IMR-90 (cell line): ENCODE measurements around the gene CAT. TPM values are rescaled to one million over a fixed set of nuclear protein-coding genes. Genes with fewer than 3 reads are reported as not detected.

Source experiments
- ATAC-seq: fragments of 200-7000 bp; cut with Tn5 transposase; 2 replicates; pipeline ENCODE4 v1.9.1; 2020; ENCODE audit warnings: low read depth, mild to moderate bottlenecking, moderate library complexity
- BruUV-seq: library from RNA; stranded (reverse); fragments of 400-500 nt; replicated peaks from 2 replicates; lab custom pipeline; 2021; lab: Mats Ljungman, UMichigan
- CTCF ChIA-PET: fragments of 300-600 bp; formaldehyde crosslinking; extraction: SDS; loops from one replicate; lab custom pipeline; 2021; ENCODE audit warnings: antibody characterized with exemption; lab: Yijun Ruan, JAX
- POLR2A ChIA-PET: fragments of 300-600 bp; sonication (Branson Sonifier 250); formaldehyde crosslinking; loops from one replicate; lab custom pipeline; 2022; ENCODE audit warnings: antibody characterized with exemption; ENCODE audit not compliant: unreplicated experiment; lab: Charles Lee
- DNase-seq: peaks from one replicate; pipeline ENCODE4 v3.0.0; 2013
- H2AFZ ChIP-seq: replicated peaks from 2 replicates; pipeline ENCODE3; 2013; ENCODE audit warnings: low read length, mild to moderate bottlenecking; ENCODE audit not compliant: poor library complexity
- H2AK5ac ChIP-seq: 2 replicates; pipeline ENCODE4 v1.6.1; 2013; ENCODE audit warnings: low read depth, low read length, inconsistent platforms
- H2AK9ac ChIP-seq: replicated peaks from 2 replicates; pipeline ENCODE3; 2013; ENCODE audit warnings: mild to moderate bottlenecking, low read depth, low read length, moderate library complexity; ENCODE audit not compliant: poor library complexity
- H2BK120ac ChIP-seq: 2 replicates; pipeline ENCODE4 v1.6.1; 2013; ENCODE audit warnings: low read depth, low read length, inconsistent platforms
- H2BK15ac ChIP-seq: 3 replicates; pipeline ENCODE4 v1.6.1; 2013; ENCODE audit warnings: low read depth, low read length, inconsistent platforms
- H2BK20ac ChIP-seq: 2 replicates; pipeline ENCODE4 v1.6.1; 2013; ENCODE audit warnings: low read depth, mild to moderate bottlenecking, inconsistent platforms, low read length, moderate library complexity
- H2BK5ac ChIP-seq: 2 replicates; pipeline ENCODE4 v1.6.1; 2013; ENCODE audit warnings: mild to moderate bottlenecking, low read depth, low read length, inconsistent platforms; ENCODE audit not compliant: poor library complexity, severe bottlenecking
- H3K14ac ChIP-seq: replicated peaks from 2 replicates; pipeline ENCODE4 v1.6.1; 2013; ENCODE audit warnings: low read depth, low read length, inconsistent platforms
- H3K18ac ChIP-seq: 2 replicates; pipeline ENCODE4 v1.6.1; 2013; ENCODE audit warnings: low read depth, low read length, control low read depth
- H3K23ac ChIP-seq: 2 replicates; pipeline ENCODE4 v1.6.1; 2013; ENCODE audit warnings: low read depth, low read length, inconsistent platforms
- H3K27ac ChIP-seq: 2 replicates; pipeline ENCODE4 v1.5.1; 2013; ENCODE audit warnings: mild to moderate bottlenecking, control low read depth, low read length; ENCODE audit not compliant: insufficient read depth
- H3K27me3 ChIP-seq: 2 replicates; pipeline ENCODE4 v1.6.1; 2013; ENCODE audit warnings: low read length; ENCODE audit not compliant: control insufficient read depth, insufficient read depth
- H3K36me3 ChIP-seq: 2 replicates; pipeline ENCODE4 v1.6.1; 2013; ENCODE audit warnings: low read length, mixed read lengths; ENCODE audit not compliant: control insufficient read depth, insufficient read depth
- H3K4ac ChIP-seq: 2 replicates; pipeline ENCODE4 v1.6.1; 2013; ENCODE audit warnings: low read depth, low read length, inconsistent platforms
- H3K4me1 ChIP-seq: 2 replicates; pipeline ENCODE4 v1.6.1; 2013; ENCODE audit warnings: low read length, mixed read lengths; ENCODE audit not compliant: control insufficient read depth, insufficient read depth
- H3K4me2 ChIP-seq: 2 replicates; pipeline ENCODE4 v1.6.1; 2013; ENCODE audit warnings: low read depth, mild to moderate bottlenecking, control low read depth, low read length, moderate library complexity
- H3K4me3 ChIP-seq: 2 replicates; pipeline ENCODE4 v1.5.1; 2013; ENCODE audit warnings: low read depth, mild to moderate bottlenecking, control low read depth, low read length, moderate library complexity; ENCODE audit not compliant: insufficient read depth
- H3K56ac ChIP-seq: 2 replicates; pipeline ENCODE4 v1.6.1; 2013; ENCODE audit warnings: low read length, inconsistent platforms; ENCODE audit not compliant: insufficient read depth; ENCODE audit errors: extremely low read depth
- H3K79me1 ChIP-seq, 2 experiments: 2 replicates each; pipeline ENCODE4 v1.6.1; 2013; ENCODE audit warnings: low read length in 2 of 2, inconsistent platforms in 1 of 2, low read depth in 1 of 2
- H3K9ac ChIP-seq: 2 replicates; pipeline ENCODE4 v1.6.1; 2013; ENCODE audit warnings: low read depth, low read length, control low read depth
- H3K9me1 ChIP-seq: 2 replicates; pipeline ENCODE4 v1.6.1; 2013; ENCODE audit warnings: low read length, inconsistent platforms; ENCODE audit not compliant: insufficient read depth
- H3K9me3 ChIP-seq: 2 replicates; pipeline ENCODE4 v1.6.1; 2013; ENCODE audit warnings: low read length; ENCODE audit not compliant: control insufficient read depth, insufficient read depth
- H4K20me1 ChIP-seq: 2 replicates; pipeline ENCODE4 v1.6.1; 2013; ENCODE audit warnings: low read length, inconsistent platforms; ENCODE audit not compliant: insufficient read depth
- H4K5ac ChIP-seq: 2 replicates; pipeline ENCODE4 v1.6.1; 2013; ENCODE audit warnings: mild to moderate bottlenecking, low read depth, low read length, control low read depth
- H4K8ac ChIP-seq, 2 experiments: 2 replicates each; pipeline ENCODE4 v1.6.1; 2013; ENCODE audit warnings: low read depth in 2 of 2, low read length in 2 of 2, control low read depth in 1 of 2, inconsistent platforms in 1 of 2
- H4K91ac ChIP-seq: 2 replicates; pipeline ENCODE4 v1.6.1; 2013; ENCODE audit warnings: low read depth, low read length, inconsistent platforms; ENCODE audit not compliant: insufficient read depth
- MAFK ChIP-seq: IDR thresholded peaks from 2 replicates; pipeline ENCODE4 v1.6.1; 2012; ENCODE audit warnings: low read depth, low read length, improper control_type of control experiment
- POLR2A ChIP-seq: IDR thresholded peaks from 2 replicates; pipeline ENCODE4 v1.6.1; 2012; ENCODE audit warnings: mild to moderate bottlenecking, low read depth, low read length
- SMC3 ChIP-seq: fragments of 150-350 bp; IDR thresholded peaks from 2 replicates; pipeline ENCODE4 v1.6.1; 2016; ENCODE audit warnings: low read depth, mild to moderate bottlenecking, antibody characterized with exemption, low read length, moderate library complexity
- USF2 ChIP-seq: fragments of 150-350 bp; IDR thresholded peaks from 2 replicates; pipeline ENCODE4 v1.6.1; 2017; ENCODE audit warnings: mild to moderate bottlenecking, antibody characterized with exemption, low read length, low read depth
- WGBS, 2 experiments: methylation state at CpG; one replicate each; pipeline versions ENCODE4 v1.1.5 to v1.1.7; 2013; ENCODE audit warnings: missing lambda C conversion rate in 2 of 2; ENCODE audit not compliant: insufficient read length in 1 of 2; ENCODE audit errors: extremely low coverage in 2 of 2; 5-methylcytosine and 5-hydroxymethylcytosine counted together
- dilution Hi-C: fragments of 300-500 bp; cut with HindIII; formaldehyde crosslinking; loops from one replicate; pipeline ENCODE4 v1.14.3; 2018; ENCODE audit warnings: low sequenced_read_pairs; ENCODE audit not compliant: unreplicated experiment
- in situ Hi-C: fragments of 300-500 bp; cut with MboI; formaldehyde crosslinking; loops from 3 replicates; pipeline ENCODE4 v1.14.3; 2019; ENCODE audit warnings: low sequenced_read_pairs, inconsistent platforms, mixed read lengths
- intact Hi-C: fragments of 100-400 bp; cut with micrococcal nuclease; formaldehyde crosslinking; loops from 2 replicates; pipeline ENCODE4 v1.10.0; 2022
- polyA plus RNA-seq, 3 experiments: library from polyadenylated mRNA; depleted of rRNA; stranded (reverse); fragments of >200 nt; gene quantifications; 2 replicates each; pipeline ENCODE4 v1.2.3, GENCODE V29; 2012; ENCODE audit warnings: low replicate concordance in 1 of 3
- total RNA-seq: library from RNA; depleted of rRNA; stranded (reverse); fragments of >200 nt; gene quantifications from 2 replicates; pipeline ENCODE4 v1.2.3, GENCODE V29; 2012

Gene CAT
- total and polyA plus RNA-seq, 2 of the 4 experiments (the other 2 are of a cell fraction) = 52.5 to 80.5 TPM

DNA sequence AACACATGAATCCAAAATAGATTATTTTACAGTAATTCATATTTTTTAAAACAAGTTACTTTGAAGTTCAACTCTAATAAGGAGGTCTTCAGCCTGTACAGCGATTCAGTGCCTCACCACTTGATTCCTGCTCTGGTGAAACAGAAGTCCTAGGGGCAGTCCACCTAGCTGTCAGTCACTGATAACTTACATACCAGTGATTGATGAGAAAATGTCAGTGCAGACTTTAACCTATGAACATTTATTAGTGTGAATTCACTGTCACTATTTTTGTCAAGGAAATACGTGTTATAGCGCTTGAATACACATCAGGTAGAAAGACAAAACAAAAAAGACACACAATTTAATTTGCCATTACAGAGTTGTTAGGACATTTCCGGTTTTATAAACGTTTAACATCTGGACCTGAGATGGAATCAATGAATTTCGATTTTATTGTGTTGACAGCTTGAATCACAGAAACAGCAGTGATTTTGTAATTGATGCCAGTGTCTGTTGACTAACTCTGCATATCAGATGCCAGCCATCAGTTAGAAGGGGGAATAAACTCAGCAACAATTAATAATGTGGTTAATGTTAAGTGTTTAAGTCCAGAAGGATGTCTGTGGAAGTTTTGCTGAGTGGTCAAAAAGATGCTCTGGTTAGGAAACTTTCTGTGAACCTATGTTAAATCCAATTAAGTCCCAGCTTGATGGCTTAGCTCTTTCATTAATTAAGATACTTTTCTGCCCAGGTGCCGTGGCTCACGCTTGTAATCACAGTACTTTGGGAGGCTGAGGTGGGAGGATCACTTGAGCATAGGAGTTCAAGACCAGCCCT lies 40.3 kb downstream of the CAT start:
- TF ChIP-seq SMC3 (no peak), POLR2A (no peak), USF2 (no peak), MAFK (peak; percentile 74)
- DNase-seq = no peak
- Histone ChIP-seq H3K9ac (no peak overlapping the region), H3K27ac (no peak overlapping the region), H4K91ac (no peak overlapping the region), H2BK5ac (no peak overlapping the region), H3K9me1 (no peaks in the 10 kb centered on the region; the same call in 1 of the 2 replicates), H3K27me3 (peaks cover 17% of the 10 kb centered on the region), H2BK120ac (no peak overlapping the region), H2BK15ac (no peak overlapping the region), H3K23ac (no peak overlapping the region), H2BK20ac (no peak overlapping the region), H2AK5ac (no peak overlapping the region), H4K8ac (no peak overlapping the region), H3K4ac (no peak overlapping the region), H2AFZ (no peak overlapping the region), H3K56ac (no peak overlapping the region), H3K36me3 (no peaks in the 10 kb centered on the region), H4K5ac (no peak overlapping the region), H3K4me3 (no peak overlapping the region), H3K18ac (no peak overlapping the region), H3K4me1 (peaks cover 3% of the 10 kb centered on the region; the same call in 1 of the 2 replicates), H3K9me3 (no peaks in the 10 kb centered on the region), H2AK9ac (no peak overlapping the region), H3K14ac (no peak overlapping the region), H4K20me1 (no peaks in the 10 kb centered on the region), H3K4me2 (no peak overlapping the region), H3K79me1 (no peaks in the 10 kb centered on the region)
- POLR2A ChIA-PET = no interaction called here
- intact Hi-C loops = no loop called here
- no peak for ATAC-seq
- CTCF ChIA-PET = no interaction called here
- 29% methylated on average over 1 of the region's 8 CpGs; no CpG with 5 or more reads in 1 of the 2 experiments for WGBS, 2 experiments
- in situ Hi-C loops = no loop called here
- dilution Hi-C loops = no loop called here
- no TSS peak for BruUV-seq
